Colon (tissue), 2 donors: ENCODE measurements around the gene PPP2R5C.

Experiments used
- FAIRE-seq: peaks from 2 replicates; lab custom pipeline; 2012; peaks lifted over from hg19 to GRCh38; lab: Jason Lieb, UNC
- donor health status: control.
- donor health status: control.

PPP2R5C gene

GRCh38 chr14:101755591-101756324 is 5.8 kb upstream of the PPP2R5C start:
- FAIRE-seq, result no peak

- no peak for FAIRE-seq
These were observed 4.3 kb upstream of the PPP2R5C start for GRCh38 chr14:101757064-101757838.

DNA sequence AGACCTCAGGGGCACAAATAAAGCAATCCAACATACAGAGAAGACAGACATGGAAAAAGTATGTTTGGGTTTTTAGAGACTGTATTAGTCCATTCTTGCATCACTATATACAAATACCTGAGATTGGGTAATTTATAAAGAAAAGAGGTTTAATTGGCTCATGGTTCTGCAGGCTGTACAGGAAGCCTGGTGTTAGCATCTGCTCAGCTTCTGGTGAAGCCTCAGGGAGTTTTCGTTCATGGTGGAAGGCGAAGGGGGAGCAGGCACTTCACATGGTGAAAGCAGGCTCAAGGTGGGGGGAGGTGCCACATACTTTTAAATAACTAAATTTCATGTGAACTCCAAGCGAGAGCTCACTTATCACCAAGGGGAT is 3.7 kb upstream of the PPP2R5C start:
- FAIRE-seq, result no peak

- no peak for FAIRE-seq
These were observed 2.5 kb upstream of the PPP2R5C start for GRCh38 chr14:101758913-101759593.

- FAIRE-seq, result no peak
These were observed 1.1 kb upstream of the PPP2R5C start for GRCh38 chr14:101760138-101761011.

GRCh38 chr14:101761881-101762529 is 496 bp downstream of the PPP2R5C start:
- FAIRE-seq, result no peak

DNA sequence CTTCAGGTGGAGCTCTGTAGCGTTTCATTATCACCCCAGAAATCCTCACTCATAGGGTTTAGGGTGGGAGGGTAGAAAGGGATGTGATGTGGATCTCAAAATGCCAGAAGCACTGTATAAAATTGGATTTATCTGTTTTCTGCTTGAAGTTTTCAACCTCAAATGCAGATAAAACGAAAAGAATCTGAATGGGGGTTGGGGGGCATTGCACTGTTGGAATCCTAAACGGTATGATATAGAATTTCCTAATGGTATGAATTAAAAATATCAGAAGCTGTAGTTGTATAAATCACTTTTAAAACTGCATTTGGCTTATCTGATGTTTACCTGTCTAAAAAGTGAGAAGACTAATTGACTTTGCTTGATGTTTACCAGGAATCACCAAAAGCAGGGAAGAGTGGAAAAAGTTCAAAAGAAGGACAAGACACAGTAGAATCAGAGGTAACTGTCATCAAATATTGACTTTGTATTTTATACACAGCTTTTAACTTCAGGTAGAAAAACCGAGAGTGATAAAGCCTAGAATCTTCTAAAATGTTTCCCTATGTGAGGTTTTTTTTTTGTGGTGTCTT is 1.1 kb downstream of the PPP2R5C start:
- FAIRE-seq, result no peak

GRCh38 chr14:101763941-101764709 is 2.6 kb downstream of the PPP2R5C start:
- no peak for FAIRE-seq

GRCh38 chr14:101767618-101768362 is 6.3 kb downstream of the PPP2R5C start:
- no peak for FAIRE-seq

DNA sequence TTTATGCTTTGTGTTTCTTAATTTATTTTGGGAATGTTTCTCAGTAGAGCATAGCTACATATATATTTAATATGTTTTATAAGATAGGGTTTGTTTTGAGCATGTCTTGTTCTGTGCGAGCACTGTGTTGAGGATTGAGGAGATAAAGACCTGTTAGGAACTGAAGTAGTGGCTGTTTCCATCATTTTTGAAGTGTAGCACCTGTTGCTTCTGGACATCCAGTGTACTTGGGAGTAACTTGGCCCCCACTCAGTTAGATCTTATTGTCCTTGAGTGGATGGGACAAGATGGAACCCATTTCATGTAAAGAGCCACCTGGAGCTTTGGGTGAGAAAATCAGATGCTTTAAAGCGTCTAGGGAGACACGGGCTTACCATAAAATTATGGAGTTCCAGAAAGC is 8.7 kb downstream of the PPP2R5C start:
- FAIRE-seq, result no peak

GRCh38 chr14:101772770-101773169 is 11.3 kb downstream of the PPP2R5C start:
- FAIRE-seq, result no peak

- FAIRE-seq, result no peak
These were observed 11.9 kb downstream of the PPP2R5C start for GRCh38 chr14:101773378-101773777.

DNA sequence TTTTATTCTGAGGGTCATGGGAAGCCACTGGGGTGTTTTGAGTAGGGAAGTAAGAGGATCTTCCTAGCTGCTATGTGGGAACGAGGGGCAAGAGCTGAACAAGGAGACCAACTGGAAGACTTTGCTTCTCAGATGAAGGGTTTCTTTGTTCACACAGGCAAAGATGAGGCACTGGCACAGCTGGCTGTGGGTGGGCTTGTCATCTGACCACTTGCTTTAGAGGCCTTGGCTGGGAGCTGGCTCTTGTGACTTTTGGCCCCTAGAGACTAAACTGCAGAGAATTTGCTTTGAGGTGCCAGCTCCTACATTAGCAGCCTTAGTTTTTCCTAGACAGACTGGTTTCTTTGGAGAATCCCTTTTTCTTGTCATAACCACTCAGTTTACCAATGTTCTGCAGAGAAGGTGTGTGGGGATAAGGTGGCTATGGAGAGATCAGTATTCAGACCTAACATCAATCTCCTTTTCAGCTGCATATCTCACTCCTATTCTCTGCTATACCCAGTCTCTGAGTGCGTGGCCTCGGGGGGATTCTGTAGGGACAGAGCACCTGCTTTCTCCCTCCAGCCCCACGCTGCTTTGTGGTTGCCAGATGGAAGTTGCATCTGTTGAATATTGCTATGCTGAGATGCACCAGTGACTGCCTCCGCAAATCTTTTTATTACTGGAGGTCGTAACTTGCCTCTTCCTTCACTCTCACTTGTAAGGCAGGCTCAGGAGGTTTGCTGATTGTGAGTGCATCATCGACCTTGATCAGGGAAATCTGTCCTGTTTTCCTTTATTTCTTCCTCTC is 12.7 kb downstream of the PPP2R5C start:
- FAIRE-seq, result no peak

- FAIRE-seq, result no peak
These were observed 13.3 kb downstream of the PPP2R5C start for GRCh38 chr14:101774814-101775213.

DNA sequence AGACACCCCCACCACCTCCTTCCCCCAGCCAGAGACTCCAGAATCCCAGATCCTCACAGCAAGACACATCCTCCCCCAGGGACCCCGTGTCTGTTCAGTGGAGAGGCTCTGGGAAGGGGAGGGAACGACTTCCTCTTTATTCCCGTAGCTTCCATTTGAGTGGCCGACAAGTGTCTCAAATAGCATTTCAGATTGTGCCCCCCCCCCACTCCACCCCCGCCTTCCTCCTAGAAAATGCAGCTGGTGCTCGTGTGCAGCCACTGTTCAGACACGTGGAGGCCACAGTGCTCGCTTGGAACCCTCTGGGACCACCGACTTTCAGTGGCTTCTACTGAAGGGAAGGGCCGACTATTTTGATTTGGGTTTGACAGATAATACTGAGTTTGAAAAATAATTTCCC is 14.3 kb downstream of the PPP2R5C start:
- FAIRE-seq, result no peak

GRCh38 chr14:101776344-101776743 is 14.8 kb downstream of the PPP2R5C start:
- FAIRE-seq, result no peak

GRCh38 chr14:101780390-101780789 is 18.9 kb downstream of the PPP2R5C start:
- no peak for FAIRE-seq

GRCh38 chr14:101780887-101781239 is 19.4 kb downstream of the PPP2R5C start:
- FAIRE-seq, result no peak
